Activated naive CD4-positive, alpha-beta T cell treated with anti-CD3 and anti-CD28 coated beads for 36 hours (primary cell): ENCODE data around the gene TPR. TPM values are rescaled to one million over a fixed set of nuclear protein-coding genes. Genes with fewer than 3 reads are reported as not detected.

Source experiments
- CTCF ChIA-PET: fragments of 350-600 bp; sonication (Branson Sonifier 250); formaldehyde crosslinking; loops from one replicate; lab custom pipeline; 2021; ENCODE audit warnings: antibody characterized with exemption; lab: Charles Lee
- DNase-seq: peaks from one replicate; pipeline ENCODE4 v3.0.0-alpha.2; 2020
- H3K27ac Mint-ChIP-seq: one replicate; pipeline ENCODE4 v1.8.0; 2021; ENCODE audit warnings: mild to moderate bottlenecking, mixed read lengths
- H3K27me3 Mint-ChIP-seq: one replicate; pipeline ENCODE4 v1.8.0; 2021; ENCODE audit warnings: low read depth, mixed read lengths
- H3K36me3 Mint-ChIP-seq: one replicate; pipeline ENCODE4 v1.8.0; 2021; ENCODE audit warnings: low read depth, mixed read lengths
- H3K4me1 Mint-ChIP-seq: one replicate; pipeline ENCODE4 v1.8.0; 2021; ENCODE audit warnings: low read depth, mixed read lengths
- H3K4me3 Mint-ChIP-seq: one replicate; pipeline ENCODE4 v1.8.0; 2021; ENCODE audit warnings: mild to moderate bottlenecking, moderate library complexity, mixed read lengths
- H3K9me3 Mint-ChIP-seq: one replicate; pipeline ENCODE4 v1.8.0; 2021; ENCODE audit warnings: mixed read lengths
- intact Hi-C: fragments of 100-400 bp; cut with micrococcal nuclease; formaldehyde crosslinking; loops from one replicate; pipeline ENCODE4 v1.15.1; 2023
- total RNA-seq, 2 experiments: library from RNA; stranded (reverse); gene quantifications; one replicate each; pipeline ENCODE4 v1.2.3, GENCODE V29; 2021

The TPR gene
- total RNA-seq, 2 experiments from 2014 or later, result 217 to 226 TPM

GRCh38 chr1:186302381-186302920, 72.6 kb downstream of the TPR start:
- Mint-ChIP-seq H3K36me3 (peaks cover 53% of the 10 kb centered on the region), H3K27ac (peak overlapping the region; percentile 95), H3K4me1 (peaks cover 80% of the 10 kb centered on the region), H3K27me3 (no peaks in the 10 kb centered on the region), H3K9me3 (no peaks in the 10 kb centered on the region), H3K4me3 (peak overlapping the region; percentile 70)
- DNase-seq, result no peak
- CTCF ChIA-PET, result interaction anchor here (1.0 to 7.0 kb wide), 5 partner anchors 11 to 73 kb away, joined by 4 to 81 read pairs (median 15); partner anchors contain the start of genes ODR4 and TPR
- intact Hi-C loops, result loop anchor here (5.0 to 10.0 kb wide), 2 partner anchors 315 to 1548 kb away; partner anchors contain the start of gene EDEM3

GRCh38 chr1:186301448-186301847, 73.6 kb downstream of the TPR start:
- H3K36me3 Mint-ChIP-seq, result peaks cover 51% of the 10 kb centered on the region
- DNase-seq, result peak; percentile 84
- CTCF ChIA-PET, result interaction anchor here (0.6 to 7.0 kb wide), 5 partner anchors 10 to 33 kb away, joined by 4 to 81 read pairs (median 15); no protein-coding TSS in a partner anchor
- no peaks in the 10 kb centered on the region for H3K9me3 Mint-ChIP-seq
- peak overlapping the region; percentile 95 for H3K27ac Mint-ChIP-seq
- peaks cover 75% of the 10 kb centered on the region for H3K4me1 Mint-ChIP-seq
- H3K27me3 Mint-ChIP-seq, result no peaks in the 10 kb centered on the region
- H3K4me3 Mint-ChIP-seq, result peak overlapping the region; percentile 70
- intact Hi-C loops, result loop anchor here (1.0 to 10.0 kb wide), 4 partner anchors 11 to 1547 kb away; partner anchors contain the start of gene EDEM3

GRCh38 chr1:186300056-186300455, 75.0 kb downstream of the TPR start:
- peak; percentile 47 for DNase-seq
- no peaks in the 10 kb centered on the region for H3K9me3 Mint-ChIP-seq
- H3K4me1 Mint-ChIP-seq, result peaks cover 70% of the 10 kb centered on the region
- H3K27ac Mint-ChIP-seq, result peak overlapping the region; percentile 95
- CTCF ChIA-PET, result interaction anchor here (0.6 to 7.0 kb wide), 5 partner anchors 11 to 125 kb away, joined by 3 to 40 read pairs (median 4); no protein-coding TSS in a partner anchor
- no peaks in the 10 kb centered on the region for H3K27me3 Mint-ChIP-seq
- H3K4me3 Mint-ChIP-seq, result peak overlapping the region; percentile 75
- intact Hi-C loops, result loop anchor here (5.0 to 10.0 kb wide), 2 partner anchors 317 to 1545 kb away; partner anchors contain the start of gene EDEM3
- H3K36me3 Mint-ChIP-seq, result peaks cover 45% of the 10 kb centered on the region

- H3K36me3 Mint-ChIP-seq, result peaks cover 44% of the 10 kb centered on the region
- H3K27me3 Mint-ChIP-seq, result no peaks in the 10 kb centered on the region
- no peaks in the 10 kb centered on the region for H3K9me3 Mint-ChIP-seq
- intact Hi-C loops, result loop anchor here (5.0 kb wide), 1 partner anchor 732 kb away; no protein-coding TSS in a partner anchor
- CTCF ChIA-PET, result interaction anchor here (0.6 to 7.0 kb wide), 4 partner anchors 10 to 124 kb away, joined by 3 to 40 read pairs (median 5); no protein-coding TSS in a partner anchor
- H3K4me1 Mint-ChIP-seq, result peaks cover 69% of the 10 kb centered on the region
- no peak for DNase-seq
- H3K4me3 Mint-ChIP-seq, result peak overlapping the region; percentile 75
- peak overlapping the region; percentile 95 for H3K27ac Mint-ChIP-seq
Observed at GRCh38 chr1:186299570-186299969, 75.5 kb downstream of the TPR start.

GRCh38 chr1:186298851-186299250, 76.2 kb downstream of the TPR start:
- no peaks in the 10 kb centered on the region for H3K27me3 Mint-ChIP-seq
- peaks cover 69% of the 10 kb centered on the region for H3K4me1 Mint-ChIP-seq
- intact Hi-C loops, result loop anchor here (5.0 kb wide), 1 partner anchor 732 kb away; no protein-coding TSS in a partner anchor
- peak overlapping the region; percentile 75 for H3K4me3 Mint-ChIP-seq
- peak overlapping the region; percentile 95 for H3K27ac Mint-ChIP-seq
- H3K36me3 Mint-ChIP-seq, result peaks cover 44% of the 10 kb centered on the region
- H3K9me3 Mint-ChIP-seq, result no peaks in the 10 kb centered on the region
- CTCF ChIA-PET, result interaction anchor here (1.2 to 2.9 kb wide), 5 partner anchors 9 to 76 kb away, joined by 4 to 21 read pairs (median 6); partner anchors contain the start of gene TPR
- DNase-seq, result no peak

GRCh38 chr1:186297439-186298045, 77.5 kb downstream of the TPR start:
- Mint-ChIP-seq H3K4me1 (peaks cover 69% of the 10 kb centered on the region), H3K27ac (peak overlapping the region; percentile 99), H3K4me3 (peak overlapping the region; percentile 59)

GRCh38 chr1:186295980-186296379, 79.1 kb downstream of the TPR start, which contains the start of gene PRG4:
TSS of gene PRG4 (plus strand) at chr1:186296279.
- Mint-ChIP-seq H3K4me3 (peak within 1 kb of the TSS; percentile 42), H3K4me1 (peaks cover 69% of the 10 kb centered on the region), H3K27me3 (no peaks in the 10 kb centered on the region), H3K9me3 (no peaks in the 10 kb centered on the region), H3K27ac (peak within 1 kb of the TSS; percentile 99), H3K36me3 (peaks cover 22% of the 10 kb centered on the region)
- intact Hi-C loops, result loop anchor here (2.0 to 5.0 kb wide), 2 partner anchors 729 to 979 kb away; partner anchors contain the start of gene IVNS1ABP
- DNase-seq, result no peak
- CTCF ChIA-PET, result interaction anchor here (0.9 to 2.9 kb wide), 6 partner anchors 8 to 30 kb away, joined by 3 to 21 read pairs (median 6); no protein-coding TSS in a partner anchor

More at GRCh38 chr1:186297439-186298045, 77.5 kb downstream of the TPR start:
- intact Hi-C loops, result loop anchor here (1.0 to 5.0 kb wide), 5 partner anchors 25 to 981 kb away; partner anchors contain the start of gene IVNS1ABP
- CTCF ChIA-PET, result interaction anchor here (0.6 to 2.9 kb wide), 9 partner anchors 8 to 85 kb away, joined by 3 to 21 read pairs (median 5); partner anchors contain the start of gene TPR
- H3K36me3 Mint-ChIP-seq, result peaks cover 34% of the 10 kb centered on the region
- DNase-seq, result no peak
- no peaks in the 10 kb centered on the region for H3K9me3 Mint-ChIP-seq
- no peaks in the 10 kb centered on the region for H3K27me3 Mint-ChIP-seq

- DNase-seq, result peak; percentile 67
- H3K4me3 Mint-ChIP-seq, result no peak overlapping the region
- CTCF ChIA-PET, result interaction anchor here (1.0 to 6.9 kb wide), 5 partner anchors 9 to 18 kb away, joined by 4 to 81 read pairs (median 6); no protein-coding TSS in a partner anchor
- peaks cover 82% of the 10 kb centered on the region for H3K4me1 Mint-ChIP-seq
- no peaks in the 10 kb centered on the region for H3K27me3 Mint-ChIP-seq
- H3K9me3 Mint-ChIP-seq, result no peaks in the 10 kb centered on the region
- peak overlapping the region; percentile 99 for H3K27ac Mint-ChIP-seq
- peaks cover 15% of the 10 kb centered on the region for H3K36me3 Mint-ChIP-seq
- intact Hi-C loops, result loop anchor here (5.0 kb wide), 1 partner anchor 1136 kb away; the partner anchor contains the start of genes SWT1 and TRMT1L
Observed at GRCh38 chr1:186292875-186293274, 82.2 kb downstream of the TPR start.

- CTCF ChIA-PET, result interaction anchor here (2.0 to 6.9 kb wide), 3 partner anchors 13 to 17 kb away, joined by 6 to 81 read pairs (median 14); no protein-coding TSS in a partner anchor
- intact Hi-C loops, result loop anchor here (5.0 kb wide), 1 partner anchor 1134 kb away; the partner anchor contains the start of genes SWT1 and TRMT1L
- Mint-ChIP-seq H3K27me3 (no peaks in the 10 kb centered on the region), H3K36me3 (peaks cover 19% of the 10 kb centered on the region), H3K9me3 (no peaks in the 10 kb centered on the region), H3K4me1 (peaks cover 93% of the 10 kb centered on the region), H3K27ac (peak overlapping the region; percentile 99), H3K4me3 (no peak overlapping the region)
- DNase-seq, result no peak
Observed at GRCh38 chr1:186291271-186291670, 83.8 kb downstream of the TPR start.

- Mint-ChIP-seq H3K27me3 (no peaks in the 10 kb centered on the region), H3K4me3 (peak overlapping the region; percentile 43), H3K27ac (peak overlapping the region; percentile 99), H3K36me3 (peaks cover 18% of the 10 kb centered on the region), H3K4me1 (peaks cover 90% of the 10 kb centered on the region), H3K9me3 (no peaks in the 10 kb centered on the region)
- intact Hi-C loops, result loop anchor here (1.0 to 5.0 kb wide), 9 partner anchors 8 to 1318 kb away; partner anchors contain the start of genes NIBAN1, ODR4, SWT1 and TPR
- DNase-seq, result peak; percentile 55
- CTCF ChIA-PET, result interaction anchor here (0.6 to 6.9 kb wide), 6 partner anchors 8 to 95 kb away, joined by 4 to 81 read pairs (median 6); no protein-coding TSS in a partner anchor
Observed at GRCh38 chr1:186289943-186290545, 85.0 kb downstream of the TPR start.
